ENCODE measurements around the gene EREG.

EREG gene

GRCh38 chr4:74344031-74344430 is 20.9 kb upstream of the EREG start:
- DNase-seq (ENCODE audit: low read depth, low spot score) = no peak

DNA sequence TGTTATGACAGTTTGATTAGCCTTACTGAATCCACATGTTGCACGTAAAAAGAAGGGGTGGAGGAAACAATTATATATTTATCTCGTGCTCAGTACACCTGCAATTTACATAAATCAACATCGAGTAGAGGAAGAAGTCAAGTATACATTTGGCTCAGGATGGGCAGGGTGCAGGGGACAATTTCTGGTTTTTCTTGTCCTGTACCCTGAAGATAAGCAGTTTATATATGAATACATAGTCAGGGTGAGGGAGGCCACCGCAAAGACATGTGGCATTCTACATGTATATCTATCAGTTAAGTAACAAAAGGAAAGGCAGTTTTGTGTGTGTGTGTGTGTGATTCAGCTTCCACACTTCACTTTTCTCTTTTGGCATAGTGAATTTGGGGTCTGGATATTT is 11.1 kb upstream of the EREG start:
- no peak for DNase-seq (ENCODE audit: low read depth, low spot score)

DNA sequence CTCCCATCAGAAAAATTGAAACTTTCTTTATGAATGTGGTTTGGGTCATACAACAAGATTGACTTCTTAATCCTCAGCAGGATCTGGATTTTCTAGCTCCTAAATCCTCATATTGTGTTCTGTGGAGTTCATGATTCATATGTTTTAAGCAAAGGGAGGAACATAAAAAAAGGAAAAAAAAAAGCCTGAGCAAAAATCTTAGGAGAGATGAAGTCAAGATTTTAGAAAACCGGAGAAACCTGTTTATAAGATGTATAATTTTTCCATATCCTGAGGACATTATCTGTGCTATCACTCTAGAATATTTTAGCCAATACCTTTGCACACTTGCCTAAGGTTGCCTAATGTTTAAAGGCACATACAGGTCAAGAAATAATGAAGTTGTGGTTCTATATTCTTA is 7.0 kb upstream of the EREG start:
- no peak for DNase-seq (ENCODE audit: low read depth, low spot score)

GRCh38 chr4:74361671-74362070 is 3.3 kb upstream of the EREG start:
- no peak for DNase-seq (ENCODE audit: low read depth, low spot score)

- no peak for DNase-seq (ENCODE audit: low read depth, low spot score)
Measured at GRCh38 chr4:74362347-74362746, 2.6 kb upstream of the EREG start.

GRCh38 chr4:74364256-74364651 is 691 bp upstream of the EREG start:
- no peak for DNase-seq (ENCODE audit: low read depth, low spot score)

DNA sequence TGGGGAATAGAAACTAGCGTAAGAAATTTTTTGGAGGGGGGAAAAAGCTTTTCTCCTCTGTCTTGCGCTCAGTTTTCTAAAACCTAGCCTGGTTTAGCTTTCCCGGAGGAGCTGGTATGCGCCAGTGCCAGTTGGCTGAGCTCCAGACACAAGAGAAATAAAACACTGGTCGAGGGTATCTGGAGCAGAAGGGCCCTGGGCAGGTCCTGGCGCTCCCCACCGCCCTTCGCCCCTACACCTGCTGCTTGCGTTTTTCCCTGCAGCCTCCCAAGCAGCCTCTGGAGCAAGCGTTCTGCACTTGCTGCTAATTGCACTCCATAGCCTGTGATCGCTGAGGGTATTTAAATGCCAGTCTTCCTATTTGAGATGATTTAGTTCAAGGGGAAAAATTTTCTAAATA is 816 bp downstream of the EREG start:
- DNase-seq (ENCODE audit: low read depth, low spot score) = no peak

DNA sequence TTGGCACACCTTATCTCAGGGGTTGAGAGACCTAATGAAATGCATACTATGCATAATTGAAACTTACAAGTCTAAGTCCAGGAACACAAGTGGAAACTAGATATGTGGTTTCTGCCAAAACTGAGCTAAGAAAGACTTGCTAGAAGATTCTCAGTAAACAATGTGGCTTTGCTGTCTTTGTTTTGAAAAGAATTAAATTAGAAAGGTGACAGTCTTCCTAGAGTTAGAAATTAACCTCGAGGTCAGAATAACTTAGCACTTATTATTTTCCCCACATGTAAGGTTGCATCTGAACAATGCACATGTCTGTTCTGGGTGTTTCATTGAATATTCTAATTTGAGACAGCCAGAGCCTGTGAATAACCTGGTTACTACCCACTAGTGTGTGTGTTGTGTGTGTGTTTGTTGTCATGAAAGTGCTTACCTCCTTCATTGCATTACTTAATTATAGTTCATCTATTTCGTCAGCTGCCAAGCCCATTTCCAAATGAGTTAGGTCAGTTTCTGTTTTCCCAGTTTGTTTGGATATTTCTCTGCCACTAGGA is 1.5 kb downstream of the EREG start:
- no peak for DNase-seq (ENCODE audit: low read depth, low spot score)

GRCh38 chr4:74367656-74368290 is 2.8 kb downstream of the EREG start:
- DNase-seq (ENCODE audit: low read depth, low spot score) = no peak

DNA sequence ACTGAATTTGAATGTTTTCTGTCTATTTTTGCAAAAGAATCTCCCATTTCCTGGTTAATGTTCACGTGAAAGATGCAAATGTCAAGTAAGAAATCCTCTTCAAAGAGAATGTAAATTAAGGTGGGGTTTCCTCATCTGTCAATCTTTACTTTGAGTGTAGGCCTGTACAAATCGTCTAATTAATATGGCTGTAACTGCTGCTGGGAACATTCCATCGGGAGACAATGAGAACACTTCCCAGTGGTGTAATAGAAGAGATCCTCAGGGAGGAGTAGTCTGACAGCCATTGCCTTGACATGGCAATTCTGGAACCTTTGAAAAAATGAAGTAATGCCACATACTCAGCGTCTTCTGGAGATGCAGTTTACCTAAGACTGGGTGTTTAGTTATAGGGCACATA is 3.7 kb downstream of the EREG start:
- DNase-seq (ENCODE audit: low read depth, low spot score) = no peak

DNA sequence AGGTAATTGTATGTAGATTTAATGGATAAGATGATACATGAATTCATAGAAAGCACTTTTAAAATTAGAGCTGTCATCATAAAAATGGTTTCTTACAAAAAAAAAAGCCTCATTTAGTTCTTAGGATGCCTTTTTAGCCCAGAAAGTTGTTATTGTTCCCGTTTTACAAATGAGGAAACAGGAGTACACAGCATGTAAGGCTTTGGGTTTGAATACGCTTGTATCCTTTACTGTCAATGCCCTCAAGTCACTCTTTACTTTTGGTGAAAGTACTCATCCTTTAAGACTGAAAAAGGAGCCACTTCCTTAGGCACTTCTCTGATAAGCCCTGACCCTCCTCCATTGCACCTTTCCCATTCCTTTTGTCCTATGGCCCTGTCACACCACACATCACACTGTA is 4.9 kb downstream of the EREG start:
- DNase-seq (ENCODE audit: low read depth, low spot score) = no peak

DNA sequence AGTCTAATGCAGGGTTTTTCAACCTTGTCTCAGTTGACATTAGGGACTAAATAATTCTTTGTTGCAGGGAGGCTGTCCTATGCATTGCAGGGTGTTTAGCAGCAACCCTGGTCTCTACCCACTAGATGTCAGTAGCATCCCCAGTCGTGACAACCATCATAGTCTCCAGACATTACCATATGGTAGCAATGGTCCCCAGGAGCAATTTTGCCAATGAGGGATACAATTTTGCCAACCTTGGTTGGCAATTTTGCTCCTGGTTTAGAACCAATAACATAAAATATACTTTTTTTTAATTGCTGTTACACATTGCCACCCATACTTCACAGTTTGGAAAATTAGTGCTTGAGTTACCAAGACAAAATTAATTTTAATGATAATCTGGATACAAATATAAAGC is 6.0 kb downstream of the EREG start:
- no peak for DNase-seq (ENCODE audit: low read depth, low spot score)

GRCh38 chr4:74374128-74374527 is 9.2 kb downstream of the EREG start:
- DNase-seq (ENCODE audit: low read depth, low spot score) = no peak

DNA sequence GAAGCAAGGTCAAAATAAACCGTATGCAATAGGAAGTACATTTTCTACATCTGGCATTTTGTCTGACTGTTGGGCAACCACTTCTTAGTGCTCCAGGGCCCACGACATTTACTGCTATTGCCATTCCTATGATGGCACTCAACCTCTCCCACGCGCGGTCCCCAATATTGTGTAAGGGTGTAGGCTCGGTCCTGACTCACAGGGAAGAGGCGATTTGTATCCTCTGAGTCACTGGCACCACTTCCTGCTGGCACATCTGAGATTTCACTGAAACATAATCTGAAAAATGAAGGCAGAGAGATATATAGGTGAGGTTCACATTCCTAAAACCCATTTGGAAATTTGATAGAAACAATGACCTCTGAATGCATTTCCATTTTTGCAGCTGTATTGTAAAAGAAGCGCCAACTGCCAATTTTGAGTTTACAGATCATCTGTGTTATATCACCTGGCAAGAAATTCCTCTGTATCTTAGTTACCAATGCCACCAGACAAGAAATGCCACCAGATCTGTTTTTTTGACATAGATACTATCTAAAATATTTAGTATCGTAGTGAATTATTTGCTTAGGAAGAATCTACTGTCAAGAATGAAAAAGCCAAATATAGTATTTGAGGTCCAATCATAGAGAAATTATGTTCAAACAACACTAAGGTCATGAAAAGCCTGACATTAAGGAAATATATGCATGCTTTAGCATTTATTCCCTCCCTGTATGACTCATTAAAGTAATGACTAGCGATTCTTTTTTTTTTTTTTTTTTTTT is 9.8 kb downstream of the EREG start:
- no peak for DNase-seq (ENCODE audit: low read depth, low spot score)

GRCh38 chr4:74375824-74376426 is 11.0 kb downstream of the EREG start:
- DNase-seq (ENCODE audit: low read depth, low spot score) = no peak

DNA sequence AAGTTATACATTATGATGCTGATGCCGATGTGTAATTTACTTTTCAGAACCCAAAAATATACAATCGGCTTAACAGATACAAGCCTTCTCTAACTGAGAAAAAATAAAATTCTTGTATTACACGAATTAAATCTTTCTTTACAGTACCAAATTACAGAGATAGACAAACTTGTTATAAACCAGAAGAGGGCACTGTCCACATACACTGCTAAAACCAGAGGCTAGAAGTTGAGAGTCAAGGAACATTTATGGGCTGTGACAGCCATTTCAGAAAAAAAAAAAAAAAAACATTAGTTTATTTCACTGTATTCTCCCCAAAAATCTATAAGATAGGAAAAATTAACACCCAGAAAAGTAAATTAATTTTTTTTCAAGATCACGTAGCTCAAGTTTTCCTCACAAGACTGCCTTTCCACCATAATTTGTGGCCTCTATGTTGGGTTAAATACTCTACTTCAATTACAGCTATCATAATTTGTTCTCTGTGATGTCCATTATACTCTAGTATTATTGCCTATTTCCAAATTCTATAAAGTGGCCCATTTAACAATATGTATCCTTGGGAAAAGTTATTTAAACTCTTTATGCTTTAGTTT is 12.0 kb downstream of the EREG start:
- DNase-seq (ENCODE audit: low read depth, low spot score) = no peak

DNA sequence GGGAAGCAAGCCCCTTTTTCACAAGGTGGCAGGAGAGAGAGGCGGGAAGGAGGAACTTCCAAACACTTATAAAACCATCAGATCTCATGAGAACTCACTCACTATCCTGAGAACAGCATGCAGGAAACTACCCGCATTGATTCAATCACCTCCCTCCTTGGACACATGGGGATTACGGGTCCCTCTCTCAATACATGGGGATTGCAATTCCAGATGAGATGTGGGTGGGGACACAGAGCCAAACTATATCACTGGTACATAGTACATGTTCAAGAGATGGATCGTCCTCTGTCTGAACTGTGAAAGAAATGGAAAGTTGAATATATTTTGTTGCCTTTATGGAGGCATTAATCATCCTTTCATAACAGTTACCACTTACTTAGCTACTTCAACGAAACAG is 12.8 kb downstream of the EREG start:
- DNase-seq (ENCODE audit: low read depth, low spot score) = no peak

- no peak for DNase-seq (ENCODE audit: low read depth, low spot score)
Measured at GRCh38 chr4:74378573-74378972, 13.6 kb downstream of the EREG start.

DNA sequence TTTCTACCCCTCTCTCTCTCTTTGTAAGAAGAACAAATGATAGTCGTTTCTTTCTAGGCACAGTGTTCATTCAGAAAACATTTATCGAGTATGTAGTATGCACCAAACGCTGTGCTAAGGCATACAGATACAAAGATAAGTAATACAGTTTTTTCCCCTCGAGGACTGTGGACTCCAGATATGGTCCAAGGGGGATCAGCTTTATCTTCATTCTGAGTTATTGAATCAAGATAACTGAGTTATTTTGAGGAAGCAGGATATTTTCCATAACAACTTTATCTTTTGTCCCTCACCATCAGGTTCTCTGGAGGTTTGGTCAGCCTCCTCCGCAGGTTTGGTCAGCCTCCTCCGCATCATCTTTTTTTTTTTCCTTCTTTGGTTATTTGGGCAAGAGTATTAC is 15.0 kb downstream of the EREG start:
- DNase-seq (ENCODE audit: low read depth, low spot score) = no peak

DNA sequence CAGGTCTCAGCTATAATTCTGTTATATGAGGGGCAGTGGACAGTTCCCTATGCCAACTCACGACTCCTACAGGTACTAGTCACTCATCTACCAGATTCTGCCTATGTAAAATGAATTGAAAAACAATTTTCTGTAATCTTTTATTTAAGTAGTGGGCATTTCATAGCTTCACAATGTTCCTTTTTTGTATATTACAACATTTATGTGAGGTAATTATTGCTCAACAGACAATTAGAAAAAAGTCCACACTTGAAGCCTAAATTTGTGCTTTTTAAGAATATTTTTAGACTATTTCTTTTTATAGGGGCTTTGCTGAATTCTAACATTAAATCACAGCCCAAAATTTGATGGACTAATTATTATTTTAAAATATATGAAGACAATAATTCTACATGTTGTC is 20.4 kb downstream of the EREG start:
- DNase-seq (ENCODE audit: low read depth, low spot score) = no peak

- DNase-seq (ENCODE audit: low read depth, low spot score) = no peak
Measured at GRCh38 chr4:74386159-74386558, 21.2 kb downstream of the EREG start.

DNA sequence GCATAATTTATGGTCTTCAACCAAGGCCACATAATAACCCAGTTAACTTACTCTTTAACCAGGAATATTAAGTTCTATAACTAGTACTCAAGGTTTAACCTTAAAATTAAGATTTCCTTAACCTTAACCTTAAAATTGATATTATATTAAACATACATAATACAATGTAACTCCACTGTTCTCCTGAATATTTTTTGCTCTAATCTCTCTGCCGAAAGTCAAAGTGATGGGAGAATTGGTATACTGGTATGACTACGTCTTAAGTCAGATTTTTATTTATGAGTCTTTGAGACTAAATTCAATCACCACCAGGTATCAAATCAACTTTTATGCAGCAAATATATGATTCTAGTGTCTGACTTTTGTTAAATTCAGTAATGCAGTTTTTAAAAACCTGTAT is 22.8 kb downstream of the EREG start:
- DNase-seq (ENCODE audit: low read depth, low spot score) = no peak

GRCh38 chr4:74389494-74389893 is 24.5 kb downstream of the EREG start:
- DNase-seq (ENCODE audit: low read depth, low spot score) = no peak

Data from brain pericyte (primary cell).